Trophoblast cell (in vitro differentiated cells and primary cell): Measurements from ENCODE around the gene PPL.

Experiments used
- DNase-seq, 2 donors: peaks; one replicate each; pipeline ENCODE4 v3.0.0-alpha.2; 2016
- H2AFZ ChIP-seq: 2 replicates; pipeline ENCODE4 v1.6.1; 2013; ENCODE audit warnings: low read length, moderate library complexity, mild to moderate bottlenecking; ENCODE audit not compliant: insufficient read depth, poor library complexity
- H2AK5ac ChIP-seq: 2 replicates; pipeline ENCODE4 v1.6.1; 2013; ENCODE audit warnings: mild to moderate bottlenecking, low read length
- H2BK120ac ChIP-seq: 2 replicates; pipeline ENCODE4 v1.6.1; 2013; ENCODE audit warnings: low read length, mild to moderate bottlenecking, moderate library complexity; ENCODE audit not compliant: insufficient read depth, poor library complexity
- H2BK12ac ChIP-seq: 2 replicates; pipeline ENCODE4 v1.6.1; 2013; ENCODE audit warnings: mild to moderate bottlenecking, low read length, moderate library complexity
- H2BK5ac ChIP-seq: 2 replicates; pipeline ENCODE4 v1.6.1; 2013; ENCODE audit warnings: low read length, low read depth, moderate library complexity, mild to moderate bottlenecking; ENCODE audit not compliant: poor library complexity
- H3K14ac ChIP-seq: 2 replicates; pipeline ENCODE4 v1.6.1; 2013; ENCODE audit warnings: mild to moderate bottlenecking, low read length
- H3K18ac ChIP-seq: 2 replicates; pipeline ENCODE4 v1.6.1; 2013; ENCODE audit warnings: mild to moderate bottlenecking, low read length
- H3K23ac ChIP-seq: 2 replicates; pipeline ENCODE4 v1.6.1; 2013; ENCODE audit warnings: low read length
- H3K27ac ChIP-seq: 2 replicates; pipeline ENCODE4 v1.5.1; 2013; ENCODE audit warnings: low read depth, mild to moderate bottlenecking, inconsistent platforms, low read length, moderate library complexity
- H3K27me3 ChIP-seq: 2 replicates; pipeline ENCODE4 v1.6.1; 2013; ENCODE audit warnings: inconsistent platforms, mild to moderate bottlenecking, low read length, moderate library complexity; ENCODE audit not compliant: insufficient read depth
- H3K36me3 ChIP-seq, 2 experiments: 1 replicate in 1 of 2; 2 replicates in 1 of 2; pipeline ENCODE4 v1.6.1; 2013; ENCODE audit warnings: low read length in 2 of 2, mild to moderate bottlenecking in 2 of 2, moderate library complexity in 1 of 2; ENCODE audit not compliant: insufficient read depth in 2 of 2, control insufficient read depth in 1 of 2
- H3K4ac ChIP-seq: 2 replicates; pipeline ENCODE4 v1.6.1; 2013; ENCODE audit warnings: low read depth, mild to moderate bottlenecking, low read length, moderate library complexity
- H3K4me1 ChIP-seq, 2 experiments: 1 replicate in 1 of 2; 2 replicates in 1 of 2; pipeline ENCODE4 v1.6.1; 2013; ENCODE audit warnings: low read length in 2 of 2, mild to moderate bottlenecking in 2 of 2, moderate library complexity in 1 of 2; ENCODE audit not compliant: insufficient read depth in 2 of 2, control insufficient read depth in 1 of 2
- H3K4me2 ChIP-seq: 2 replicates; pipeline ENCODE4 v1.6.1; 2013; ENCODE audit warnings: inconsistent platforms, mild to moderate bottlenecking, low read length, moderate library complexity
- H3K4me3 ChIP-seq: 2 replicates; pipeline ENCODE4 v1.5.1; 2013; ENCODE audit warnings: mild to moderate bottlenecking, low read depth, low read length, inconsistent platforms
- H3K79me1 ChIP-seq: one replicate; pipeline ENCODE4 v1.6.1; 2013; ENCODE audit warnings: low read length
- H3K79me2 ChIP-seq: 2 replicates; pipeline ENCODE4 v1.6.1; 2013; ENCODE audit warnings: low read length, mild to moderate bottlenecking; ENCODE audit not compliant: control insufficient read depth, insufficient read depth, poor library complexity
- H3K9ac ChIP-seq: 2 replicates; pipeline ENCODE4 v1.6.1; 2013; ENCODE audit warnings: mild to moderate bottlenecking, low read length
- H3K9me3 ChIP-seq: 2 replicates; pipeline ENCODE4 v1.6.1; 2013; ENCODE audit warnings: low read depth, mild to moderate bottlenecking, control low read depth, inconsistent platforms, low read length; ENCODE audit not compliant: insufficient read depth
- H4K12ac ChIP-seq: 2 replicates; pipeline ENCODE4 v1.6.1; 2013; ENCODE audit warnings: low read depth, mild to moderate bottlenecking, low read length, moderate library complexity
- H4K8ac ChIP-seq: 2 replicates; pipeline ENCODE4 v1.6.1; 2013; ENCODE audit warnings: low read depth, mild to moderate bottlenecking, low read length, moderate library complexity
- H4K91ac ChIP-seq: one replicate; pipeline ENCODE4 v1.6.1; 2013; ENCODE audit warnings: low read depth, mild to moderate bottlenecking, low read length, moderate library complexity
- WGBS: extraction: QIAGEN DNeasy Blood & Tissue Kit; methylation state at CpG from one replicate; pipeline ENCODE4 v1.1.7; 2013; ENCODE audit warnings: missing lambda C conversion rate; ENCODE audit not compliant: insufficient read length, insufficient coverage; ENCODE audit errors: extremely low coverage; 5-methylcytosine and 5-hydroxymethylcytosine counted together

PPL gene

DNA sequence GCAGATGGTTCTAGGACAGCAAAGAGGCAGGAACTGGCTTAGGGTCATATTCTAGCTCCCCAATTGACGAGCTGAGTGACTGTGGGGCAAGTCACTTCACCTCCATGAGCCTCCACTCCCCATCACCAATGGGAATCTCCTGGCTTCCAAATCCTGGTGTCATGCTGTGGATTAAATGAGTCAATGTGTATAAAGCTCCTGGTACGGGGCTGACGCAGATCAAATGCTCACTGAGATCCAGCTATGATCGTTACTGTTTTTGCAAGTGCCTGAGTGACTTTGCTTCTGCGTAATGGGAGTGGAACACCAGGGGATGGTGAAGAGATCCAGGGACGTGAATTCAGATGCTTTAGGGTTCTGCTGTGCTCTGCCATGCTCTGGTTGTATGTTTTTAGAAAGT is 23.6 kb upstream of the PPL start:
- no peak overlapping the region for H2BK120ac ChIP-seq
- no CpG with 5 or more reads among the region's 6 CpGs for WGBS
- no peak overlapping the region for H2AK5ac ChIP-seq

DNA sequence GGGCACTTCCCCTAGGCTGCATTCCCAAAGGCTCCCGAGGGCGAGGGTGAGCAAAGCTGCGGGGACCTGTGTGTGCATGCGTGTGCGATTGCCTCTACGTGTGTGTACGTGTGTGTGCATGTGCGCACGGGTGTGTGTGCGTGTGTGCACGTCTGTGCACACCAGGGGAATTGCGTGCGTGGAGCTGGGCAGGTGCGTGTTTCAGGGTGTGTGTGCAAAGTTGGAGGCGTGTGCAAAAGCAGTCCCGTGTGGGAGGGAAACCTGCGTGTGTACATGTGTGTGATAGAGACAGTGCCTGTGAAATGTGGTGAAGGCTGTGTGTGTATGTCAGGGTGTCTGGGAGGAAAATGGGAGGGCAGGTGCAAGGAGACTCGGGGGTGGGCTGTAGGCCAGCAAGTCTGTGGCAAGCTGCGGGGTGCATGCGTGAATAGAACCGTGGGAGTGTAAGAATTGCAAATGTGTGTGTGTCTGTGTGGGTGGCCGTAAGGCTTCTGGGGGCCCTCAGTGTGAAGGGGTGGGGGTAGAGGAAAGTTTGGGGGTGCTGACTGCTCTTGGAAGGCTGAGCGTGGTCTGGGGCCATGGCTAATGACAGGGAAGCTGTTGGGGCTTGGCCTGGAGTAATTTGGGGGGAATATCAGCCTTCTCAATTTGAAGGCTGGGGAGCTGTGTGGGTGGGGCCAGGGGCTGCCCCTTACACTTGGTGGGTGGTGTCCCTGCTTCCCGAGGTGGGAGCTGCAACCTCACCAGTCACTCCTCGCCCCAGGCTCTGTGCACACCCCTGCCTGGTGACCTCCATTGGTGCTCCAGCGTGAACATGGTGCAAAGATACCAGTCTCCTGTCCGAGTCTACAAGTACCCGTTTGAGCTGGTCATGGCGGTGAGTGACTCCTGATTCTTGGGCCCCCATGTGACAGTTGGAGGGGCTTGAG is 21.8 kb upstream of the PPL start:
- Histone ChIP-seq H3K4me3 (peak overlapping the region; percentile 3), H2AK5ac (no peak overlapping the region), H3K23ac (no peak overlapping the region), H3K9me3 (no peaks in the 10 kb centered on the region), H3K27ac (no peak overlapping the region), H4K8ac (no peak overlapping the region), H3K4ac (no peak overlapping the region), H3K18ac (no peak overlapping the region), H3K4me1 (peaks cover 3 to 5% of the 10 kb centered on the region in 2 experiments), H4K12ac (no peak overlapping the region), H2BK120ac (no peak overlapping the region), H2AFZ (no peak overlapping the region), H3K4me2 (peak overlapping the region; percentile 51), H3K79me2 (no peaks in the 10 kb centered on the region), H3K79me1 (no peaks in the 10 kb centered on the region), H2BK12ac (no peak overlapping the region), H2BK5ac (no peak overlapping the region), H3K9ac (no peak overlapping the region), H3K27me3 (no peaks in the 10 kb centered on the region), H3K36me3 (no peaks in the 10 kb centered on the region), H4K91ac (no peak overlapping the region), H3K14ac (no peak overlapping the region)
- no peak for DNase-seq
- no CpG with 5 or more reads among the region's 29 CpGs for WGBS

More for the DNA sequence above, 23.6 kb upstream of the PPL start:
- no peak overlapping the region for H4K8ac ChIP-seq
- H3K36me3 ChIP-seq: no peaks in the 10 kb centered on the region
- H3K79me1 ChIP-seq: no peaks in the 10 kb centered on the region
- H3K4ac ChIP-seq: no peak overlapping the region
- H4K12ac ChIP-seq: no peak overlapping the region
- no peaks in the 10 kb centered on the region for H3K27me3 ChIP-seq
- no peak overlapping the region for H3K14ac ChIP-seq
- no peak overlapping the region for H3K23ac ChIP-seq
- DNase-seq: no peak
- H3K4me2 ChIP-seq: no peak overlapping the region
- H3K9me3 ChIP-seq: no peaks in the 10 kb centered on the region
- no peak overlapping the region for H2AFZ ChIP-seq
- no peak overlapping the region for H3K9ac ChIP-seq
- no peak overlapping the region for H2BK5ac ChIP-seq
- no peak overlapping the region for H3K18ac ChIP-seq
- no peak overlapping the region for H3K27ac ChIP-seq
- no peaks in the 10 kb centered on the region for H3K79me2 ChIP-seq
- H3K4me3 ChIP-seq: no peak overlapping the region
- no peak overlapping the region for H4K91ac ChIP-seq
- H2BK12ac ChIP-seq: no peak overlapping the region
- peaks cover 3 to 5% of the 10 kb centered on the region in 2 experiments for H3K4me1 ChIP-seq

DNA sequence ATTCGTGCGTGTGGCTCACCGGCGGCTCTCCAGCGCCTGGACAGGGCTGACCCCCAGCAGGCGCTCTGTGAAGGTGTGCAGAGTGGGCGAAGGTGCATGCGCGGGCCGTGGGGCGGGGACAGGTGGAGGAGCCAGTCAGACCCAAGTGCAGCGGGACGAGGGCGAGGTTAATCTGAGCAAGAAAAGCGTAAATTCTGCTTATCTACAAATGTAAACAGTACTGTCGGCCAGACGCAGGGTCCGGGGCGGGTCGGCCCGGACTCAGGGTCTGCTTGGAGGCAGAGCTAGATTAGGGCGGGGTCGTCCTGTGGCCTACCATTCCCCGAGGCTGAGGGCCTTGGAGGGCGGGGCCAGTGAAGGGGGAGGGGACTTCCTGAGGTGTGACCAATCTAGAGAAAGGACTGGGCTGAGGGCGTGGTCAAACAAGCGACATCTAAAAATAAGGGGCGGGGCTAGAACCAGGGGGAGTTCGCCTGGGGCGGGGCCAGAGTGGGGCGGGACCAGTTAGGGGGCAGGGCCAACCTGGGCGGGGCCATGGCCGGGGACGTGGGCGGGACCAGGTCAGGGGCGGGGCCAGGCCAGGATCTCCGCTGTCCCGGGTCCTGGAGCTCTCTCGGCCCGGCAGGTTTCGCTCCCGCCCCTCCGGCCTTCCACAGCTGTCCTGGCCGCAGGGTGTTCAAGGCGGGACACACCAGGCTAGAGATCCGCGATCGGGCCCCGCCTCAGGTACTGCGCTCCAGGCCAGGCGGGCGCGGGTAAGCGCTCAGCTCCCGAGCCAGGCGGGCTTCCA is 21.0 kb upstream of the PPL start, which contains the start of gene SEC14L5:
Gene SEC14L5 (plus strand): TSS at position 611 of the 790 bp plus-strand sequence. CDS start 994 bp downstream, outside the sequence.
- peak within 1 kb of the TSS; percentile 65 for H3K4me3 ChIP-seq
- H3K79me1 ChIP-seq: no peaks in the 10 kb centered on the region
- no peak within 1 kb of the TSS for H2AK5ac ChIP-seq
- no peak within 1 kb of the TSS for H2BK5ac ChIP-seq
- H2BK120ac ChIP-seq: no peak within 1 kb of the TSS
- H3K9ac ChIP-seq: no peak within 1 kb of the TSS
- H3K14ac ChIP-seq: no peak within 1 kb of the TSS
- no peak within 1 kb of the TSS for H4K12ac ChIP-seq
- no peak within 1 kb of the TSS for H4K8ac ChIP-seq
- peak; percentile 95 to 98 for DNase-seq
- H3K36me3 ChIP-seq: no peaks in the 10 kb centered on the region
- no peak within 1 kb of the TSS for H3K4ac ChIP-seq
- no peak within 1 kb of the TSS for H3K27ac ChIP-seq
- H2AFZ ChIP-seq: peak within 1 kb of the TSS; percentile 85
- no peak within 1 kb of the TSS for H3K18ac ChIP-seq
- H4K91ac ChIP-seq: no peak within 1 kb of the TSS
- peak within 1 kb of the TSS; percentile 72 for H3K4me2 ChIP-seq
- no peaks in the 10 kb centered on the region for H3K9me3 ChIP-seq
- peaks cover 3 to 5% of the 10 kb centered on the region in 2 experiments for H3K4me1 ChIP-seq
- no peak within 1 kb of the TSS for H2BK12ac ChIP-seq
- no peaks in the 10 kb centered on the region for H3K27me3 ChIP-seq
- no CpG with 5 or more reads among the region's 56 CpGs for WGBS
- H3K23ac ChIP-seq: no peak within 1 kb of the TSS
- no peaks in the 10 kb centered on the region for H3K79me2 ChIP-seq

DNA sequence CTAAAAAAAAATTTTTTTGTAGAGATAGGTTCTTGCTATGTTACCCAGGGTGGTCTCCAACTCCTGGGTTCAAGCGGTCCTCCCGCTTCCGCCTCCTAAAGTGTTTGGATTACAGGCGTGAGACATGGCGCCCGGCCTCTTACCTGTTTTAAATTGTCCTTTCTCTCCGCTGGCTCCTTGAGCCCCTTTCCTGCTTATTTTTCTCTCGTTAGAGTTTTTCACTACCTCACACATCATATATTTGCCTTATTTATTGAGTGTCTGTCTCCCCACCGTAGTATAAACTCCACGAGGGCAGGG is 20.4 kb upstream of the PPL start:
- Histone ChIP-seq H3K36me3 (no peaks in the 10 kb centered on the region), H3K4ac (no peak overlapping the region), H2BK120ac (no peak overlapping the region), H4K91ac (no peak overlapping the region), H3K9ac (no peak overlapping the region), H3K27me3 (no peaks in the 10 kb centered on the region), H3K4me2 (peak overlapping the region; percentile 72), H3K4me3 (no peak overlapping the region), H3K79me2 (no peaks in the 10 kb centered on the region), H2AK5ac (no peak overlapping the region), H2BK12ac (no peak overlapping the region), H3K18ac (no peak overlapping the region), H3K14ac (no peak overlapping the region), H3K27ac (no peak overlapping the region), H4K12ac (no peak overlapping the region), H2AFZ (peak overlapping the region; percentile 85), H3K9me3 (no peaks in the 10 kb centered on the region), H4K8ac (no peak overlapping the region), H2BK5ac (no peak overlapping the region), H3K4me1 (peaks cover 3 to 5% of the 10 kb centered on the region in 2 experiments), H3K23ac (no peak overlapping the region), H3K79me1 (no peaks in the 10 kb centered on the region)
- no CpG with 5 or more reads among the region's 10 CpGs for WGBS
- DNase-seq: no peak
